Measurements from ENCODE around the gene LDLR.
"Not testable (repeated sequence)": the region's sequence is repeated elsewhere in the genome, so short reads cannot be mapped to it uniquely, and the experiment has no call there.

The LDLR gene

GRCh38 chr19:11076792-11077191 lies 12.5 kb upstream of the LDLR start:
- DNase-seq = not testable (repeated sequence)

GRCh38 chr19:11078893-11079292 lies 10.4 kb upstream of the LDLR start:
- DNase-seq = no peak

GRCh38 chr19:11079999-11080398 lies 9.3 kb upstream of the LDLR start:
- no peak for DNase-seq

GRCh38 chr19:11087870-11088505 lies 1.3 kb upstream of the LDLR start:
- no peak for DNase-seq

GRCh38 chr19:11088506-11089253 lies 583 bp upstream of the LDLR start:
- DNase-seq = peak; percentile 36

- not testable (repeated sequence) for DNase-seq
Measured at GRCh38 chr19:11090014-11090263, 676 bp downstream of the LDLR start.

GRCh38 chr19:11090264-11090996 lies 1.2 kb downstream of the LDLR start:
- peak; percentile 95 for DNase-seq

GRCh38 chr19:11090997-11091702 lies 1.9 kb downstream of the LDLR start:
- DNase-seq = no peak

GRCh38 chr19:11091703-11092153 lies 2.5 kb downstream of the LDLR start:
- peak; percentile 53 for DNase-seq

- peak; percentile 62 for DNase-seq
Measured at GRCh38 chr19:11092181-11092538, 2.9 kb downstream of the LDLR start.

- DNase-seq = no peak
Measured at GRCh38 chr19:11093689-11094238, 4.5 kb downstream of the LDLR start.

- no peak for DNase-seq
Measured at GRCh38 chr19:11094520-11094894, 5.2 kb downstream of the LDLR start.

GRCh38 chr19:11096210-11096841 lies 7.1 kb downstream of the LDLR start:
- DNase-seq = no peak

- not testable (repeated sequence) for DNase-seq
Measured at GRCh38 chr19:11097367-11097766, 8.1 kb downstream of the LDLR start.

GRCh38 chr19:11098327-11098726 lies 9.1 kb downstream of the LDLR start:
- no peak for DNase-seq

- no peak for DNase-seq
Measured at GRCh38 chr19:11098861-11099260, 9.6 kb downstream of the LDLR start.

- no peak for DNase-seq
Measured at GRCh38 chr19:11100049-11100448, 10.8 kb downstream of the LDLR start.

GRCh38 chr19:11101057-11101456 lies 11.8 kb downstream of the LDLR start:
- no peak for DNase-seq

GRCh38 chr19:11102944-11103343 lies 13.7 kb downstream of the LDLR start:
- DNase-seq = no peak

GRCh38 chr19:11103667-11104066 lies 14.4 kb downstream of the LDLR start:
- not testable (repeated sequence) for DNase-seq

- no peak for DNase-seq
Measured at GRCh38 chr19:11105014-11105636, 15.9 kb downstream of the LDLR start.

- DNase-seq = no peak
Measured at GRCh38 chr19:11106477-11106876, 17.2 kb downstream of the LDLR start.

Measured in DMS153 (cell line).